K562 (cell line): ENCODE results near the gene CHAT. TPM values are rescaled to one million over a fixed set of nuclear protein-coding genes. Genes with fewer than 3 reads are reported as not detected.

ENCODE experiments used
- ATAC-seq: fragments of 200-7000 bp; cut with Tn5 transposase; 3 replicates; pipeline ENCODE4 v1.9.1; 2020; ENCODE audit warnings: moderate library complexity
- BruUV-seq: library from RNA; stranded (reverse); fragments of 400-500 nt; replicated peaks from 2 replicates; lab custom pipeline; 2021; lab: Mats Ljungman, UMichigan
- CTCF ChIA-PET: fragments of 300-600 bp; formaldehyde crosslinking; extraction: SDS; loops from one replicate; lab custom pipeline; 2021; ENCODE audit warnings: low intra/inter-chr PET ratio; lab: Yijun Ruan, JAX
- POLR2A ChIA-PET: fragments of 300-600, 350-650 bp; sonication (Branson Sonifier 250); formaldehyde crosslinking; extraction: SDS; loops from one replicate; lab custom pipeline; 2021; ENCODE audit warnings: antibody characterized with exemption, inconsistent platforms; lab: Yijun Ruan, JAX
- DNase-seq, 4 experiments: peaks; one replicate each; pipeline versions ENCODE4 v3.0.0 to v3.0.0-alpha.2; 2011 to 2018; ENCODE audit warnings: low spot score in 3 of 4, mixed read lengths in 3 of 4; ENCODE audit errors: extremely low read depth in 1 of 4
- FAIRE-seq: peaks from 2 replicates; lab custom pipeline; 2011; peaks lifted over from hg19 to GRCh38; lab: Jason Lieb, UNC
- H2AFZ ChIP-seq: 2 replicates; pipeline ENCODE4 v1.6.0; 2011; ENCODE audit warnings: low read depth, low read length, control low read depth, inconsistent platforms
- H3K27ac ChIP-seq: fragments of 200-600 bp; 3 replicates; pipeline ENCODE4 v1.8.0; 2011; ENCODE audit warnings: low read depth, mild to moderate bottlenecking, control low read depth, inconsistent platforms, low read length, moderate library complexity, mixed read lengths; ENCODE audit errors: extremely low read depth
- H3K27me3 ChIP-seq, 2 experiments: fragments of 300-600 bp in 1 of 2; 2 replicates in 1 of 2; 3 replicates in 1 of 2; pipeline versions ENCODE4 v1.6.0 to v1.8.0; 2011; ENCODE audit warnings: inconsistent platforms in 2 of 2, low read length in 2 of 2, mild to moderate bottlenecking in 1 of 2, mixed read lengths in 1 of 2, moderate library complexity in 1 of 2; ENCODE audit not compliant: control insufficient read depth in 2 of 2, insufficient read depth in 2 of 2
- H3K36me3 ChIP-seq: fragments of 300-600 bp; 3 replicates; pipeline ENCODE4 v1.8.0; 2011; ENCODE audit warnings: mild to moderate bottlenecking, low read length, inconsistent platforms; ENCODE audit not compliant: control insufficient read depth, insufficient read depth
- H3K4me1 ChIP-seq, 2 experiments: fragments of 200-600 bp in 1 of 2; replicated peaks in 1 of 2; 2 replicates in 1 of 2; 3 replicates in 1 of 2; pipeline versions ENCODE4 v1.5.1 to v1.8.0; 2011; ENCODE audit warnings: inconsistent platforms in 2 of 2, low read length in 2 of 2, mild to moderate bottlenecking in 1 of 2, mixed read lengths in 1 of 2, moderate library complexity in 1 of 2; ENCODE audit not compliant: control insufficient read depth in 2 of 2, insufficient read depth in 2 of 2
- H3K4me2 ChIP-seq: 2 replicates; pipeline ENCODE4 v1.6.1; 2011; ENCODE audit warnings: low read length, control low read depth, inconsistent platforms, mixed read lengths; ENCODE audit not compliant: insufficient read depth
- H3K4me3 ChIP-seq: fragments of 200-600 bp; sonication (generic), shearing (Covaris generic); 2 replicates; pipeline ENCODE4 v1.5.1; 2016; ENCODE audit warnings: control low read depth, inconsistent platforms
- H3K79me2 ChIP-seq: fragments of 200-600 bp; 3 replicates; pipeline ENCODE4 v1.8.0; 2011; ENCODE audit warnings: low read length, inconsistent platforms; ENCODE audit not compliant: control insufficient read depth, insufficient read depth
- H3K9ac ChIP-seq, 2 experiments: 2 replicates each; pipeline versions ENCODE4 v1.6.0 to v1.6.1; 2011; ENCODE audit warnings: low read depth in 2 of 2, low read length in 2 of 2, control low read depth in 1 of 2, inconsistent platforms in 1 of 2, mild to moderate bottlenecking in 1 of 2, mixed read lengths in 1 of 2; ENCODE audit not compliant: insufficient read depth in 1 of 2
- H3K9me1 ChIP-seq: one replicate; pipeline ENCODE4 v1.6.0; 2011; ENCODE audit warnings: inconsistent platforms, mild to moderate bottlenecking, low read length, moderate library complexity; ENCODE audit not compliant: control insufficient read depth, insufficient read depth
- H3K9me3 ChIP-seq: replicated peaks from 2 replicates; pipeline ENCODE4 v1.5.1; 2011; ENCODE audit warnings: low read depth, low read length, inconsistent platforms; ENCODE audit not compliant: control insufficient read depth, insufficient read depth
- H4K20me1 ChIP-seq: replicated peaks from 2 replicates; pipeline ENCODE4 v1.6.1; 2011; ENCODE audit warnings: low read length, inconsistent platforms, mixed read lengths; ENCODE audit not compliant: control insufficient read depth, insufficient read depth
- ATF1 ChIP-seq, 2 experiments: fragments of 450-650 bp in 1 of 2; IDR thresholded peaks; 2 replicates each; pipeline ENCODE4 v1.6.1; 2016; ENCODE audit warnings: missing compliant biosample characterization in 1 of 2, missing genetic modification characterization in 1 of 2
- CSDE1 ChIP-seq, 2 experiments: fragments of 450-650 bp; IDR thresholded peaks; 2 replicates each; pipeline ENCODE4 v1.6.1; 2016; ENCODE audit warnings: mild to moderate bottlenecking in 1 of 2
- KAT2B ChIP-seq: IDR thresholded peaks from one replicate; pipeline ENCODE4 v1.6.1; 2012; ENCODE audit warnings: low read depth, mild to moderate bottlenecking, control low read depth, inconsistent platforms, low read length, moderate library complexity
- MAFG ChIP-seq: fragments of 450-650 bp; conservative IDR thresholded peaks from 2 replicates; pipeline ENCODE4 v1.6.1; 2016; ENCODE audit warnings: missing genetic modification characterization, missing compliant biosample characterization
- MAFK ChIP-seq: IDR thresholded peaks from 2 replicates; pipeline ENCODE4 v1.6.1; 2011; ENCODE audit warnings: low read length, improper control_type of control experiment
- NR3C1 ChIP-seq: sonication (generic); formaldehyde crosslinking; IDR thresholded peaks from 2 replicates; pipeline ENCODE4 v1.8.1; 2022; ENCODE audit warnings: missing genetic modification reagents
- POLR2AphosphoS2 ChIP-seq: IDR thresholded peaks from 2 replicates; pipeline ENCODE4 v1.6.1; 2012; ENCODE audit warnings: low read length, improper control_type of control experiment
- SMARCB1 ChIP-seq: IDR thresholded peaks from 2 replicates; pipeline ENCODE4 v1.6.1; 2011; ENCODE audit warnings: improper control_type of control experiment, low read depth; ENCODE audit not compliant: insufficient read length
- SREBF2 ChIP-seq: sonication (generic); formaldehyde crosslinking; IDR thresholded peaks from 2 replicates; pipeline ENCODE4 v1.4.0; 2020; ENCODE audit warnings: mild to moderate bottlenecking, missing genetic modification reagents
- XRCC4 ChIP-seq: IDR thresholded peaks from one replicate; pipeline ENCODE4 v1.6.1; 2011; ENCODE audit not compliant: insufficient read depth, insufficient read length; ENCODE audit errors: extremely low read depth
- ZBTB8A ChIP-seq: fragments of 450-650 bp; IDR thresholded peaks from 2 replicates; pipeline ENCODE4 v1.6.1; 2018; ENCODE audit warnings: mild to moderate bottlenecking, moderate library complexity; ENCODE audit not compliant: partially characterized antibody
- ZC3H11A ChIP-seq: IDR thresholded peaks from 2 replicates; pipeline ENCODE4 v1.6.1; 2012; ENCODE audit warnings: low read depth, low read length, improper control_type of control experiment
- ZFPM2 ChIP-seq: fragments of 250-450 bp; sonication (Bioruptor Pico); IDR thresholded peaks from 2 replicates; pipeline ENCODE4 v1.5.1; 2022; ENCODE audit warnings: mild to moderate bottlenecking
- ZNF274 ChIP-seq: IDR thresholded peaks from 2 replicates; pipeline ENCODE4 v1.6.1; 2011; ENCODE audit warnings: low read depth, mild to moderate bottlenecking, low read length, moderate library complexity, borderline replicate concordance
- ZZZ3 ChIP-seq: fragments of 450-650 bp; IDR thresholded peaks from 2 replicates; pipeline ENCODE4 v1.6.1; 2016; ENCODE audit warnings: antibody characterized with exemption, mild to moderate bottlenecking, moderate library complexity
- WGBS: fragments of 100-300 bp; shearing (Covaris generic); methylation state at CpG from one replicate; pipeline ENCODE4 v1.1.6; 2016; ENCODE audit warnings: low coverage, mixed read lengths; ENCODE audit not compliant: insufficient coverage; ENCODE audit errors: missing lambda C conversion rate; 5-methylcytosine and 5-hydroxymethylcytosine counted together
- in situ Hi-C: fragments of 300-500 bp; cut with MboI; formaldehyde crosslinking; loops from 4 replicates; pipeline ENCODE4 v1.15.0; 2018; ENCODE audit warnings: inconsistent platforms, mixed read lengths
- intact Hi-C: fragments of 100-400 bp; cut with micrococcal nuclease; formaldehyde crosslinking; loops from 2 replicates; pipeline ENCODE4 v1.14.2; 2022
- polyA plus RNA-seq, 8 experiments: library from polyadenylated mRNA; depleted of rRNA in 4 of 8; stranded (reverse) in 5 of 8; unstranded in 3 of 8; fragments of >200 nt; fragmentation: Nextera tagmentation in 2 of 8; fragmentation: Illumina TruSeq in 1 of 8; extraction: Ambion mirVana in 2 of 8; extraction: Trizol in 1 of 8; gene quantifications; 2 replicates each; pipeline versions ENCODE4 v1.2.1 to v1.2.3, GENCODE V29; 2011 to 2014; ENCODE audit warnings: inconsistent platforms in 1 of 8, missing spikeins in 1 of 8
- total RNA-seq, 7 experiments: library from RNA; depleted of rRNA in 6 of 7; stranded (reverse); fragments of >200 nt in 6 of 7; fragmentation: Illumina TruSeq in 2 of 7; extraction: Trizol in 2 of 7; gene quantifications; 2 replicates each; pipeline versions ENCODE4 v1.2.1 to v1.2.3, GENCODE V29; 2011 to 2021; ENCODE audit warnings: low replicate concordance in 1 of 7
- TF ChIP-seq, protein P1 (sequence below): fragments of 250-450 bp; sonication (Bioruptor Pico); IDR thresholded peaks from 2 replicates; pipeline ENCODE4 v1.8.0; 2022; ENCODE audit warnings: inconsistent platforms, mild to moderate bottlenecking, moderate library complexity, borderline replicate concordance
- TF ChIP-seq, protein P2 (sequence below), 2 experiments: fragments of 200-800 bp in 1 of 2; sonication (Bioruptor generic) in 1 of 2; sonication (generic) in 1 of 2; formaldehyde crosslinking in 1 of 2; IDR thresholded peaks in 1 of 2; conservative IDR thresholded peaks in 1 of 2; 2 replicates each; pipeline versions ENCODE4 v1.5.0 to v1.6.1; 2016 to 2020; ENCODE audit warnings: missing compliant biosample characterization in 1 of 2, missing genetic modification characterization in 1 of 2, missing genetic modification reagents in 1 of 2
- TF ChIP-seq, protein P3 (sequence below): IDR thresholded peaks from 2 replicates; pipeline ENCODE4 v1.6.1; 2012; ENCODE audit warnings: low read depth, low read length, improper control_type of control experiment, borderline replicate concordance

Gene CHAT
- total and polyA plus RNA-seq, 9 of the 15 experiments (the other 6 are each of a cell fraction or from before 2014, with no cell fraction given), result not detected

DNA sequence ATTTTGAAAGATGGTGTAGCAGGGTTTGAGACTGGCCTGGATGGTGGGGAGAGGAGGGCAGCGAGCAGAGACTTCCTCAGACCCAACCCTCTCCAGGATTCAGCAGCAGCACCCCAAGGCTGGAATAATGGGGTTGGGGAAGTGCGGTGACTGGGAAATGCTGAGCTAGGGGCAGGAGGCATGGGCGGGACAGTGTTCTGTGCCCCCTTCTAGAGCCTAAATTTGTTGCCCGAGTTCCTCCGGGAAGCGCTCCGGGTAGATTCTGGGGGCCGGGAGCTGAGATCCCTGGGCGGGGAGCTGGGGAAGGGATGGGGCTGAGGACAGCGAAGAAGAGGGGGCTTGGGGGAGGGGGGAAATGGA, at the start of gene CHAT (continued):
- TF ChIP-seq SREBF2 (CRISPR knock-in tag) (no peak), NR3C1 (CRISPR knock-in tag) (no peak), CSDE1 (IDR thresholded peaks at IDR 0.05) (no peak), POLR2AphosphoS2 (no peak), MAFK (no peak), MAFG (no peak)
- TF ChIP-seq, protein P1, sequence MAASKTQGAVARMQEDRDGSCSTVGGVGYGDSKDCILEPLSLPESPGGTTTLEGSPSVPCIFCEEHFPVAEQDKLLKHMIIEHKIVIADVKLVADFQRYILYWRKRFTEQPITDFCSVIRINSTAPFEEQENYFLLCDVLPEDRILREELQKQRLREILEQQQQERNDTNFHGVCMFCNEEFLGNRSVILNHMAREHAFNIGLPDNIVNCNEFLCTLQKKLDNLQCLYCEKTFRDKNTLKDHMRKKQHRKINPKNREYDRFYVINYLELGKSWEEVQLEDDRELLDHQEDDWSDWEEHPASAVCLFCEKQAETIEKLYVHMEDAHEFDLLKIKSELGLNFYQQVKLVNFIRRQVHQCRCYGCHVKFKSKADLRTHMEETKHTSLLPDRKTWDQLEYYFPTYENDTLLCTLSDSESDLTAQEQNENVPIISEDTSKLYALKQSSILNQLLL (CRISPR knock-in tag), result no peak

DNA sequence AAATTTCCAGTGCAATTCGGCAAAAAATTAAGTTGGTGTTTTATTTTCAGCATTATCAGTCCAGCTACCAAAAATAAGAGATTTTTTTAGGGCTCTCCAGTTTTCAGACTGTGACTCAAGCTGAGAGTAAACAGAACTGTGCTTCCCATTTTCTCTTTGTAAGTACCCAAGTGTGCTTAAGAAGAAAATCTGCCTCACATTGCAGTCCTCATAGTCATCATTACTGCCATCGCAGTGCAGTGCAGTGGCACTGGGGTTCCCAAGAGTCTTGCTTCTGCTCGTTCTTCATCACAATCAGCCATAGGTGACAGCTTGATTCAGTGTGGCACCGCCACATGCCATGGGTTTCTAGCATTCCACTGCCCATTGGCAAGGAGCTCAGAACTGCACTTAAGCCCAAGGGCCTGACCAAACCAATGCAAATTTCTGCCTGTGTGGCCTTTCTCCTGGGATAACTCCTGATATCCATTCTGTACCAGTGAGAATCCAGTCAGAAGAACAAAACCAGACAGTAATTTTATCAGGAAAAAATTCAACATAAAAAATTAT, 49.3 kb upstream of the CHAT start:
- Histone ChIP-seq H3K4me3 (no peak overlapping the region), H3K9me3 (no peaks in the 10 kb centered on the region), H3K27ac (no peak overlapping the region), H3K9ac (no peak overlapping the region), H3K27me3 (peaks cover 7 to 20% of the 10 kb centered on the region in 2 experiments; a peak in 4 of 5 replicates), H2AFZ (no peak overlapping the region), H3K4me2 (no peak overlapping the region), H3K4me1 (no peaks in the 10 kb centered on the region), H3K9me1 (no peaks in the 10 kb centered on the region), H3K36me3 (no peaks in the 10 kb centered on the region), H4K20me1 (no peaks in the 10 kb centered on the region), H3K79me2 (no peaks in the 10 kb centered on the region)
- FAIRE-seq (no peak), ATAC-seq (no peak), DNase-seq (no peak)
- no TSS peak for BruUV-seq
- WGBS, result 2% methylated on average over 4 of the region's 4 CpGs
- in situ Hi-C loops (no loop called here), intact Hi-C loops (no loop called here)
- CTCF ChIA-PET, result interaction anchor here (0.7 kb wide), 1 partner anchor 250 kb away, joined by 4 read pairs; no protein-coding TSS in a partner anchor
- POLR2A ChIA-PET, result interaction anchor here (0.6 kb wide), 1 partner anchor 9 kb away, joined by 4 read pairs; no protein-coding TSS in a partner anchor
- TF ChIP-seq, protein P2, sequence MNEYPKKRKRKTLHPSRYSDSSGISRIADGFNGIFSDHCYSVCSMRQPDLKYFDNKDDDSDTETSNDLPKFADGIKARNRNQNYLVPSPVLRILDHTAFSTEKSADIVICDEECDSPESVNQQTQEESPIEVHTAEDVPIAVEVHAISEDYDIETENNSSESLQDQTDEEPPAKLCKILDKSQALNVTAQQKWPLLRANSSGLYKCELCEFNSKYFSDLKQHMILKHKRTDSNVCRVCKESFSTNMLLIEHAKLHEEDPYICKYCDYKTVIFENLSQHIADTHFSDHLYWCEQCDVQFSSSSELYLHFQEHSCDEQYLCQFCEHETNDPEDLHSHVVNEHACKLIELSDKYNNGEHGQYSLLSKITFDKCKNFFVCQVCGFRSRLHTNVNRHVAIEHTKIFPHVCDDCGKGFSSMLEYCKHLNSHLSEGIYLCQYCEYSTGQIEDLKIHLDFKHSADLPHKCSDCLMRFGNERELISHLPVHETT (CRISPR knock-in tag; conservative IDR thresholded peaks at IDR 0.05 in 1 of 2, IDR thresholded peaks at IDR 0.05 in 1 of 2), result no peak
- TF ChIP-seq ZC3H11A (no peak), ATF1 (CRISPR knock-in tag; IDR thresholded peaks at IDR 0.05) (no peak), ATF1 (tag; IDR thresholded peaks at IDR 0.05) (no peak), KAT2B (no peak), ZBTB8A (no peak), XRCC4 (no peak), SMARCB1 (no peak), MAFG (no peak), ZZZ3 (no peak), ZNF274 (no peak), ZFPM2 (no peak)
- TF ChIP-seq, protein P3, sequence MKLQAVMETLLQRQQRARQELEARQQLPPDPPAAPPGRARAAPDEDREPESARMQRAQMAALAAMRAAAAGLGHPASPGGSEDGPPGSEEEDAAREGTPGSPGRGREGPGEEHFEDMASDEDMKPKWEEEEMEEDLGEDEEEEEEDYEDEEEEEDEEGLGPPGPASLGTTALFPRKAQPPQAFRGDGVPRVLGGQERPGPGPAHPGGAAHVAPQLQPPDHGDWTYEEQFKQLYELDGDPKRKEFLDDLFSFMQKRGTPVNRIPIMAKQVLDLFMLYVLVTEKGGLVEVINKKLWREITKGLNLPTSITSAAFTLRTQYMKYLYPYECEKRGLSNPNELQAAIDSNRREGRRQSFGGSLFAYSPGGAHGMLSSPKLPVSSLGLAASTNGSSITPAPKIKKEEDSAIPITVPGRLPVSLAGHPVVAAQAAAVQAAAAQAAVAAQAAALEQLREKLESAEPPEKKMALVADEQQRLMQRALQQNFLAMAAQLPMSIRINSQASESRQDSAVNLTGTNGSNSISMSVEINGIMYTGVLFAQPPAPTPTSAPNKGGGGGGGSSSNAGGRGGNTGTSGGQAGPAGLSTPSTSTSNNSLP, result no peak
